CD4-positive, alpha-beta T cell treated with Interleukin-1 beta for 1 hour (primary cell): ENCODE data around the gene LCAT.
"Not testable (repeated sequence)": the region's sequence is repeated elsewhere in the genome, so short reads cannot be mapped to it uniquely, and the experiment has no call there.

ENCODE experiments used
- DNase-seq, 2 donors: peaks; one replicate each; pipeline ENCODE4 v3.0.0-alpha.2; 2020 to 2022

Gene LCAT

DNA sequence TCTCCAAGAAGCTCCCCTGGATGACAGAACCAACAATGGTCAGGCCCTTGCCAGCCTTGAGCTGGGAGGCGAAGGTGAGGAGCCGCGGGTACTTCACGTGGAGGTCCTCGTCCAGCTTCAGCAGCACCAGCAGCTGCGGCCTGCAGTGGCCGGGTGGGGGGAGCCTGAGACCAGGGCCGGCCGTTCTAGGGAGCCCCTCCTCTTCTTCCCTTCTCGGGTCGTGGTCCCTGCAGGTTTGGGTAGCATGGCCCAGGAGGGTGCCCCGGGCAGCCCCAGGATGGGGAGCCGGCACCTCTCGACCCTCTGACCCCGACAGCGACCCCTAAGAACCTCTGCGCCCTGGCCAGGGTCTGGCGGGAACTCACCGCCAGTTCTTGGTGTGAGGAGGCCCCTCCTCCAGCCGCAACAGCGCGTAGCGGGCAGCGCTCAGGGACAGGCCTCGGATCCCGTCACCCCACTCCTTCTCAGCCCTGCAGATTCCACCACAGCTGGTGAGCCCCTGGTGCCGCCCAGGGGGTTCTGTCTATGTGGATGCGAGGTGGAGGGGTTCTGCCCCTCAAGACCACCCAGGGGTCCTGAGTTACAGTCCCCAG lies 3.1 kb upstream of the LCAT start:
- DNase-seq: no peak

DNA sequence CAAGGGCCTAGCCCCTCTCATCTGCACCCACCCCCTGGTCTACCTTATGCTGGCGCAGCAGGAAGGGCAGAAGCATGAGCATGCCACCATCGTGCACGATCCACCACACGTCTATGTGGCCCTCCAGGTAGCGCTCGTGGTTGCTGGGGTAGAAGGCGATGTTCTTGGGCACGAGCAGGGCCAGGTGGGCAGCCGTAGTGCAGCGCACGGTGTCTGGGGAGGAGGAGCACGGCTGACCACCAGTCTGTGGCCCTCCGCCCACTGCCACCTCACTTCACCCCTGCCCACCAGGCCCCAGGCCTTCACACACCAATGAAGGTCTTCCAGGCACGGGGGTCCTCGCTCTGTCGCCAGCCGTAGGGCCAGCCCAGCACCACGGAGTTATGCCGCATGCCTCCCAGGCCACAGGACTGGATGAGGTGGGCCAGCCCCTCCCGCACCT lies 2.2 kb upstream of the LCAT start:
- DNase-seq: no peak

DNA sequence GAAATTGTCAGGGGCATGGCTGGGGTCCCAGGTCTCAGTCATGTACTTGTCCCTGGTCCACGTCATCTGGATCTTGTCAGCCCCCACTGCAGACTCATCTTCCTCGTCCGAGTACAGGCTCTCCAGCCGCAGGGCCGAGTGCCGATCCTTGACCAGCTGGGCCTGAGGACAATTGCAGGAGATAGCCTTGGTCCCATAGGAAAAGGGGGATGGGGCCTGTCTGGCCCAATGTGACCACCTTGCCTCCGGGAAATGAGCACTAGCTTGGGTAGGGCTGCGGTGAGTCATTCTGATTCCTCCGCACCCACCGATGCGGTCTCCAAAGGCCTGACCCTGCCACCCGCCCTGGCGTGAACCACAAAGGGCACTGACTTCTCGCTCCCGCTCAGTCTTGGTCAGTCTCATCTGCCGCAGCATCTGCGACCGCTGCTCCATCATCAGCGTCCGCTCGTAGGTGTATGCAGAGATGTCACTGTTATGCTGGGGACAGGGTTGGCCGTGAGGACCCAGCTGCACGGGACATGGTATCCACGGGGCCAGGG lies 1.5 kb upstream of the LCAT start:
- no peak for DNase-seq

DNA sequence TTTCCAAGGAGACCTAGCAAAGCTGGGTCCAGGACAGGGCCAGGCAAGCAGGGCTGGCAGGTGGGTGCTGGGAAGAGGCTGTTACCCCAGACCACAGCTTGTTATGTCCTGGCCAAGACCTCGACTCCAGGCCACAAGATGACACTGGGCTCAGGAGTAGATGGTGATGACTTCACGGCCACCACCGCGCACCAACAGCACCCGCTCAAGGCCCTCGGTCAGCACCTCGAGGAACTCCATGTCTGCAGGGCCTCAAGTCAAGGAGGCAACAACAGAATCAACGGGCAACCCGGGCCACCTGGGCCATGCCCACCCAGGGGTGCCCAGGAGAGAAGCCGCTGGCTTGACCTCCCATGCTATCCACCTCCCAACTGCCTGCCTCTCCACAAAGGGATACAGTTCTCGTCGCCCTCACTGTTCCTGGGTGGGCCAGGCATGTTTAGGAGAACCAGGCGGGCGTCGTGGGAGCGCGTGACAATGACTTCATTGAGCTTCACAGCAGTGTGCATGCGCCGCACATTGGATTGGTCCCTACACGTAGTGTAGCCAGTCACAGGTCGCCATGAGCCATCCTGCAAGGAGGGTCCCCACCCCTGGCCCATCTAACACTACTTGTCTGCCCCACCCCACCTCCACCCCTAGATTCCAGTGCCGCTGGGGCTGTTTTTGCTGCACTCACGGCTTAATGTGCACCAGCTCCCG lies 921 bp upstream of the LCAT start:
- DNase-seq: no peak

DNA sequence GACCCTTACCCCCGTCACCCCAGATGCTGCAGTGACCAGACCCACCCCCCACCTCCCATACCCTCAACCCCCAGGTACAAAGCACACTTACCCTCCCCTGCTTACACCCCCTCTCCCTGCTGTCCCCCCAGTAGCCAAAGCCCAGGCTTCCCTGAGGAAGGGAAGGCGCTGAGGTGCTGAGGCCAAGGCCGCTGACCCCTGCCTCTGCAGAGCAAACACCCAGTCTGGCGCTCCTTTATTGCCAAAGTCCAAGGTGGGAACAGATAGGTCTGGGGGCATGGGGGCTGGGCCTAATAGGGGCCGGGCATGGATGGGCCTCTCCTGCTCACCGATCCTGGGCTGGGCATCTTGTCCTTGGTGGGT lies 683 bp downstream of the LCAT start:
- no peak for DNase-seq

DNA sequence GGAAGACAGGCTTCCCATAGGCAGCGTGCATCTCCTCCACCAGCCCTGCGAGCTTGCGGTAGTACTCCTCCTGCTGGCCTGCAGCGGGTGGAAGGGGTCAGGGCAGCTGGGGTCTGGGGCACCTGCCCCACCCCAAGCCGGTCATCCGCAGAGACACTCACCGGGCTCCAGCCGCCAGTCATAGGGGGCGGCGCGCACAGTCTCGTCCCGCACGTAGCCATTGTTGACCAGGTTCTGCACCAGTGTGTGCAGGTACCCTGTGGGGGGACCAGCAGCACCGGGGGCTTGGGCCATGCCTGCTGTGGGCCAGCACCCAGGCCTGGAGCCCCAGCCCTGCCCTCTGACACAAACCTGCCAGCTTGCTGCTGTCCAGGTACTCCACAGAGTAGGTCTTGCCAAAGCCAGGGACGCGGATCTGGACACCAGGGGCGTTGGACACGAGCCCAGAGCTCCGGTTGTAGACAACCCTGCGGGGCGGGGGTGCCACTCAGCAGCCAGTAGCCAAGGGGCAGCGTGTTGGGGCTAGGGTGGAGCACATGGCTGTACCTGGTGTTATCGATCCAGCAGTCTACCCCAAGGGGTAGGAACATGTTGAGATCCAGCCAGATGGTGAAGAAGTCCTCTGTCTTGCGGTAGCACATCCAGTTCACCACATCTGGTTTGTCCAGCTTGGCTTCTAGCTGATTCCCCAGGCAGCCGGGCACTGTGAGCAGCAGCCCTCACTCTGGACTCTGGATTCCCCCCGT lies 1.2 kb downstream of the LCAT start:
- no peak for DNase-seq

DNA sequence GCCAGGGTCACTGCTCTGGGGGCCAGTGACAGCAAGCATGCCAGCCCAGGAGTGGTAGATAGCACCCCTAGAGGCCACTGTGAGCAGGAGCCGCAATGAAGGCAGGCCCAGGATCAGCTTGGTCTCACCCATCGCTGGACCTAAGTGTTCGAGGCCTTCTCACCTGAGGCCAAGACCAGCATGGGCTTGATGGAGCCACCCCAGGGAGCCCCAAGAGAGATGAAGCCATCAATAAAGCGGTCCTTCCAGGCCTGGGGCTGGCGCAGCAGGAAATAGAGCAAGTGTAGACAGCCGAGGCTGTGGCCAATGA lies 1.8 kb downstream of the LCAT start:
- peak; percentile 29 to 39 for DNase-seq

DNA sequence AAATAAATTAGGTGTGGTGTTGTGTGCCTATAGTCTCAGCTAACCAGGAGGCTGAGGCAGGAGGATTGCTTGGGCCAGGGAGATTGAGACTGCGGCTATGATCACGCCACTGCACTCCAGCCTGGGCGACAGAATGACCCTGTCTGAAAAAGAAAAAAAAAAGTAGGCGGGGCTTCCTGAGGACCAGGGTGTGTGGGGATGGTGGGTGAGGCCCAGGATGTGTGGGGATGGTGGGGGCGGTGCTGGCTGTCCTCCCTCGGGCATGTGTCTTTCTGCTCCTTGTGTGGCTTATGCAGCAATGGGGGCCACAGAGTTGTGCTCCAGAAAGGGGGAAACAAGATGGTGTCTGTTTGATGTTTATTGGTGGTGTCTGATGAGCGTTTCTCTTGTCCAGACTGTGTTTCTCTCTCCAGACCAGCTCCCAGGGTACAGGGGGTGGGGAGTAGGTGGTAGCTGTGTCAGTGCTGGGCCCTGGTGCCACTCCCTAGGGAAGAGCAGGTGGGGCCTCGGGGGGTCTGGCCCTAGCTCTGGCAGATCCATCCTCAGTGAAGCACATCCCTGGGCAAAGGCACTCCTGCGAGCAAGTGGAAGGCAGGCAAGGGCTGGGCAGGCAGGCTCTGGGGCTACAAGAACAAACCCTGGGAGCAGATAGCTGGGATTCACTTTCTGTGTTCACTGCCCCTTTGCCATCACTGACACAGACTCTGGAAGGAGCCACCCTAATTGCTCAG lies 2.3 kb downstream of the LCAT start:
- DNase-seq: no peak

DNA sequence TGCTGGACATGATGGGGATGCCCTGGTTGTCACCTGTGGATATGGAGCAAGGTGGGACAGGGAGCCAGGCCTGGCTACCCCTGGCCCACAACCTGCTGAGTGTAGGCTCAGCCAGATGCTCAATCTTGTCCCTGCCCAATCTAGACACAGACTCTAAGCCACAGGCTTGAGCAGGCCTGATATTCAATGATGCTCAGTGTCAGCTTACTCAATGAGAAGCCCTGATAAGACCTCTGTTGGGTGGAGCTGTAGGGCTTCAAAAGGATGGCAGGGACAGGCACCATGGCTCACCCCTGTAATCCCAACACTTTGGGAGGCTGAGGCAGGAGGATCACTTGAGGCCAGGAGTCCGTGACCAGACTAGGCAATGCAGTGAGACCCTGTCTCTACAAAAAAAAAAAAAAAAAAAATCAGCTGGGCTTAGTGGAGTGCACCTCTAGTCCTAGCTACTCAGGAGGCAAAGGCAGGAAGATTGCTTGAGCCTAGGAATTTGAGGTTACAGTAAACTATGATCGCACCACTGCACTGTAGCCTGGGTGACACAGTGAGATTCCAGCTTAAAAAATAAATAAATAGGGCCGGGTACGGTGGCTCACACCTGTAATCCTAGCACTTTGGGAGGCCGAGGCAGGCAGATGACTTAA lies 3.4 kb downstream of the LCAT start:
- no peak for DNase-seq

DNA sequence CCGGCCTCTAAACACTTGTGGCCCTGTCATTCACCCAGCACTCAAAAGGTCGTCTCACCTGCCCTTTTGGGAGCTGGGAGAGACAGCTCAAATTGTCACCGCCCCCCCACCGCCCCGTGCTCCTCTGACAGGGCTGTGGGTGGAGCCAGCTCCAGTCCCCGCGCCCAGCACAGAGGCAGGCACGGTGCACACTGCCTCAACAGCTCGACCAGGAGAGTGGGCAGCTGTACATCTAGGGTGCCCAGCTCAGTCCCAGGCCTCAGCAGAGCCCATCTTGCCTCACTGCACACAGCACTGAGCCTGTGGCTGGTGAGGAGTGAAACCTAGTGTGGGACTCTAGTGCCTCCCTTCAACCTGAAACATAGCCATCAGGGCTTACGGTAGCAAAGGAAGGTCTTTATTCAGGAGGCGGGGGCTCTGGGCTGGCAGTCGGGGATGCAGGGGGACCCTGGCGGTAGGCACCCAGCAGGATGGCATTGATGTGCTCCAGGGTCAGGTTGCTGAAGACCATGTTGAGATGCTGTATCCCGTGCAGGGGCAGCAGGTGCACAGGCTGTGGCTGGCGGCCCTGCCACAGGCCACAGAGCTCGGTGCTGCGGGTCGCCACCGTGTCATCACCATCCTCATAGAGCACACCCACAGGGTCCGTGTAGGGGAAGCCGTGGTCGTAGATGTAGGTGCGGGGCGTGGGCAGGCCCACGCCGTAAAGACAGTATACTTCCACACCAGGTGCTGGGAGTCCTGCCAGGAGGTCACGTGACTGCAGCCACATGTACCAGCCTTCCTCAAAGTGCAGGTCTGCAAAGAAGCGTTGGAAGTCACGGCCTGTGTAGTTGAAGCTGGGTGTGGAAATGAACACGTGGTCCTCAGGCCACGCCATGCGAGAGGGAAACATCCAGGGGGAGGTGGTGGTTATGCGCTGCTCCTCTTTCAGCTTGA lies 4.1 kb downstream of the LCAT start:
- DNase-seq: peak; percentile 37 to 39

DNA sequence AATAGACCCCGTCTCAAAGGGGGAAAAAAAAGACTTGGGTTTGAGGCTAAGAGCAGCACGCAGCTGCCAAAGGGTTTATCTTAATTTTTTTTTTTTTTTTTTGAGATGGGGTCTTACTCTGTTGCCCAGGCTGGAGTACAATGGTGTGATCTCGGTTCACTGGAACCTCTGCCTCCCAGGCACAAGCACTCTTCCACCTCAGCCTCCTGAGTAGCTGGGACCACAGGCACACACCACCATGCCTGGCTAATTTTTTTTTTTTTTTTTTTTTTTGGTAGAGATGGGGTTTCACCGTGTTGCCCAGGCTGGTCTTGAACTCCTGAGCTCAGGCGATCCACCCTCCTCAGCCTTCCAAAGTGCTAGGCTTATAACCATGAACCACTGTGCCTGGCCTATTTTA lies 6.2 kb downstream of the LCAT start:
- DNase-seq: not testable (repeated sequence)

DNA sequence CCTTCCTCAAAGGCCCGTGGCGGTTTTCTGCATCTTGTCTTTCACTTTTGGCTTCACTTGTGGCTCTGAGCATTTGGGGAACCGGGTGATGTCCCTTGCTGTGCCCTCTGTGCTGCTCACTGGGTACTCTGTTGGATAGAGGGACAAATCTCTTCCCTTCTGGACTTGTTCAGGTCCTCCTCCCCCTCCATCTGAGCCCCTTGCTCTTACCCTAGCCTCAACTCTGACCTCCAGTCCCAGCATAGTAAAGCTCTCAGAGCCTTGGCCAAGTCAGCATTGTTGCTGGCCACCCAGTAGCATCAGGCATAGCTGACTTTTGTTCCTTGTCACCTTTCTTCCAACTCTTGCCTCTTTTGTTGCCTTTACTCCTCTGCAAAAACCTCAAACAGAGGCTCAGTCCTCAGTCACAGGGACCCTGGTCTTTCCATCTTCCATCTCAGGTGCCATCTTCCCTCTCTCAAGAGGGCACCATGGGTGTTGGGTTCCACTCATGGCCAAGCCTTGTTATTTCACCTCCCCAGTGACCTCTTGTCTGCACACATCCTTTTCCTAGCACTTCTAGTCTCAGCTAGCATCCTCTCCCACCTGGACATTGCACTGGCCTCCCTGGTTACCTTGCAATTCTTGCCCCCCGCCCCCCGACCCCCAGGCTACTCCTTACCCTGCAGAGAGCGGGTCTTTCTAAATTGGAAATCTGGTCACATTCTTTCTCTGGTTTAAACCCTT lies 6.9 kb downstream of the LCAT start:
- DNase-seq: peak; percentile 82 to 85

DNA sequence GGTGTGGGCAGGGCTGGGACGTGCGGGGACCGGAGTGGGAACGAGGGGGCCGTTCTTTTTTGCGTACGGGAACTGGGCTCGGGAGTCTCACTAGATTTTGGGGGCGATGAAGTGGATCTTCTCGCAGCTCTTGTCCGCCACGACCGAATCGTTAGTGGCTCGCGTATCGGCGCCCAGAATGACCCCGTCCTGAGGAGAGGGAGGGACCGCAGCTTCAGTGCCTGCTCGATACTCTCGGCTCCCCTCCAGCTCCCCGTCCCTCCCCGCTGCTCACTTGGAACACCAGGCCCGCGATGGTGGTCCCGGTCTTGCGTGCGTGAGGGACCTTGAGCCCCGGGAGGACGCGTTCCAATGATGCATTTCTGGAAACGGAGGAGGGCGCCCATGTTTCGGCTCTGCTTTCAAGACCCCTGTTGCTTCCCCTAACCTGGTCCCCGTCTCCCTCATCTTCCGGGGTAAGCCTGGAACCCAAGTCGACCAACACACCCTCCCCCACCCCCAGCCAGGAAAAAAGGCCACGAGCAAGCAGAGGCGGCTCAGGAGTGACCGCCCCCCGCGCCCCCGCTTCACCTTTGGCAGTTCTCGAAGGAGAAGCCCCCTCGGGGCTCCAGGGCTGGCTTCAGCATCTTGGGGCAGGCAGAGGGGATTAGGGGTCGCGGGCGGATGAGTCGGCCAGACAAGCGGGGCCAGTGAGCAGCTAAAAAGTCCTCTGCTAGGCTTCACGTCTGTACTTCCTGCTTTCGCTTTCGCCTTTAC lies 7.6 kb downstream of the LCAT start, which contains the start of gene PSMB10:
Gene PSMB10, minus strand, starts transcription at position 727 of the 756 bp plus-strand sequence. Its CDS starts 101 bp downstream, at position 626.
- DNase-seq: peak in 1 of 2 donors; percentile 31

DNA sequence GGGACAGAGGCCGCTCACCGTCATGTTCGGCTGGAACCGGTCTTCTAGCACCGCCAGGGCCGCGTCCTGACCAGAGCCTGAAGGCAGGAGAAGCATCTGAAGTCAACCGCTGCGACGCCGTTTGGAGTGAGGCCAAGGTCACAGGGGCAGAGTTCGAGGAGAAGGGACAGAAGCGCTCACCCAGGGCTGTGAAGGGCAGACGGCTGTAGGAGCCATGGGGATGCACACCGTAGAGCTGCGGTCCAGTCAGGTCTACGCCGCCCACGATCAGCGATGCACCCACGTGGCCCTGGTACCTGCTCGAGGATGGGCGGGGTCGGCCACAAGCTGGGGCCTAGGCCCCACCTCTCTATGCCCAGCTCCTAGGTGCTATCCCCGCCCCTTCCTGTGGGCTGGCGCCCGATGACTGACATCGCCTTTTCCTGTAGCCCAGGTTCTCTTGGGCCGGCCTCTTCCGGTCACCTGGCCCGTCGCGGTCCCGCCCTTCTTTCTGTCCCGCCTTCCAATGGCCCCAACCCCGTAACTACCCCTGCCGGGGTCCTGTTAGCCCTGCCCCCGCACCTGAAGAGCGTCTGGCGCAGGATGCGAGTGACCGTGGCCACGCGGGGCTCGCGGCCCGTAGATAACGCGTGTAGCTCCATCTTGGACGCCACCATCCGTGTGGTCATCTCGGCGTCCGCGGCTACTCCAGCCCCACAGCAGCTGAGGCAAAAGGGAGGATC lies 8.4 kb downstream of the LCAT start:
- DNase-seq: peak; percentile 97

DNA sequence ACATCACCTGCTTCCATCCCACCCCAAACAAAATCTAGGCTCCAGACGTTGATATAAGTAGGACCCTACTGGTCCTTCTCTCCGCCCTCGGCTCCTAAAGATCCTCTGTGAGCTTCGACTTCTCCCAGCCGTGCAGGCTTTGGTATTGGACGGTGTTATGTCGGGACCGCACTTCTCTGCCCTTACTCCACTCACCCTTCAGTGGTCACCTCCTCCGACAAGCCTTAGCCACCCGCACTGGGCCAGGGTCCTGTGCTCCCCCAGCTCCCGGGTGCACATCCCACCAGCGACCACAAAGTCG lies 8.9 kb downstream of the LCAT start:
- no peak for DNase-seq

DNA sequence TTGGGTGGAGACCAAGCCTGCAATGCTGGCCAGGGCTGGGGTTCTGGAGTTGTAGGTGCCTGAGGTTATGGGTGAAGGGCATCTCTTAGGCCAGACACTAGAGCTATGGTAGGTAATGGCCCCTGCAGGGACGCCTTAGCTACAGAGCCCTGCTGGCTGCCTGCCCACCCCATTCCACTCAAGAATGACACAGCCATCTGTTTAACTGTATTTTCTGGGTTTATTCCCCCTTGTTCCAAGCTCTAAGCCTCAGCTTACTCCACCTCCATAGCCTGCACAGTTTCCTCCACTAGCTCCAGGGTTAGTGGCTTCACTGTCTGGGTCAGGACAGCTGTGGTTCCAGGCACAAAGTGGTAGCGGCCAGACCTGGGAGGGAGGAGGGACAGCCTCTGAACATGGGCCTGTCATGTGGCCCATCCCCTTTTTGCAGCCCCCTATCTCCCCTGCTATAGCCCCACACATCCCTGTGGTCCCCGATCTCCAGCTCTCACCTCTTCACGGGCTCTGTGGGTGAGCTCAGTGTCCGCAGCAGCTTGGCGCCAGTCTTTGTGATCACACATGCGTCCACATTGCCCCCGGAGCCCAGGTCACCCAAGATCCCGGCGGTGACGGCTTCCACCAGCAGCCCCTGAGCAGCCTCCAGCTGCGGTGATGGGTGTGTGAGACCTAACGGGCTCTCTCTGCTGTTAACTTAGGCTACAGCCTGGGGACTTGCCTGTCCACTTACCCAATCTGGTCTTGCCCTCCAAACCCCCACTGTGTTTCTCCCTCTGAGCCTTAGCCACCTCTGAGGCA lies 9.4 kb downstream of the LCAT start:
- DNase-seq: no peak

DNA sequence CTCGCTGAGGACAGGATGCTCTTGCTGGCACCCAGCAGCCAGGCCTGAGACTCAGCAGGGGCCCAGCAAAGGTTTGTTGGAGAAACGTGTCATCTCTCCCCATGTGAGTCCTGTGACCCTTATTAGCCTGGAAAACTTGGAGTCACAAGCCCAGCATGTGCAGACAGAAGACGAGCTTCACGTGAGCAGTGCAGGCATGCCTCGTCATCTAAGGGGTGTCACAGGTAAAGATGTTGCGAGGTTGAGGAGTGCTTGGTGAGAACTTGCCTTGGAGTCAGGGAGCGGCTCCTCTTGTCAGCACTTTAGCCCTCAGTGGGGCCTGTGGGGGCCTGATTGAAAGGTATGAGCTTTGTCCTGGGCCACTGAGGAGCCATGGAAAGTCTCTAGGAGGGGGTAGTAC lies 10.1 kb downstream of the LCAT start:
- DNase-seq: no peak

DNA sequence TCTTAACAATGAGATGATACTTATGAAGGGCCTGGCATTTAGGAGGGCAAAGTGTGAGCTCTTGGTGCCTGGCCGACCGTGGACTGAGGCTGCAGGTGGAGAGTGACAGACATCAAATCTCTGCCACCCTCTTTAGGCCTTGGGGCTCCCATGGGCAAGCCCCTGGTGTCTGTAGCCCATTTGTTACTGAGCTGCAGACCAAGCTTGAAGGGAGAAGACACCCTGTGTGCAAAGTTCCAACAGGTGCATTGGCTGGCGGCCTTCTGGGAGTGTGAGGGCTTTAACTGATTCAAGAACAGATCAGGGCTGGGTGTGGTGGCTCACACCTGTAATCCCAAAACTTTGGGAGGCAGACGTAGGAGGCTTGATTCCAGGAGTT lies 11.5 kb downstream of the LCAT start:
- DNase-seq: no peak
